Right lobe of liver (tissue), 6 donors: ENCODE results near the gene LPCAT3. TPM values are rescaled to one million over a fixed set of nuclear protein-coding genes. Genes with fewer than 3 reads are reported as not detected.

Experiments used
- ATAC-seq, 4 donors: fragments of 200-7000 bp; cut with Tn5 transposase; one replicate each; pipeline ENCODE4 v1.9.1; 2020; ENCODE audit warnings: mild to moderate bottlenecking in 4 of 4, moderate library complexity in 4 of 4
- DNase-seq, 3 donors: peaks; one replicate each; pipeline ENCODE4 v3.0.0-alpha.2; 2020
- H3K27ac ChIP-seq, 3 donors: fragments of 200-600 bp; one replicate each; pipeline ENCODE4 v1.8.0; 2022
- H3K27me3 ChIP-seq, 2 donors: fragments of 200-600 bp; one replicate each; pipeline ENCODE4 v1.8.0; 2022
- H3K36me3 ChIP-seq, 4 donors: fragments of 200-600 bp; sonication (generic) in 1 of 4; one replicate each; pipeline versions ENCODE4 v1.5.1 to v1.8.0; 2017 to 2022; ENCODE audit warnings: control low read depth in 1 of 4
- H3K4me1 ChIP-seq, 4 donors: fragments of 200-600 bp; sonication (generic) in 1 of 4; one replicate each; pipeline versions ENCODE4 v1.5.1 to v1.8.0; 2017 to 2022; ENCODE audit warnings: control low read depth in 1 of 4
- H3K4me3 ChIP-seq, 3 donors: fragments of 200-600 bp; one replicate each; pipeline ENCODE4 v1.8.0; 2022
- H3K9me3 ChIP-seq, 4 donors: fragments of 200-600 bp; sonication (generic) in 1 of 4; one replicate each; pipeline versions ENCODE4 v1.5.1 to v1.8.0; 2017 to 2022; ENCODE audit warnings: control low read depth in 1 of 4
- CTCF ChIP-seq, 4 donors: fragments of 200-600 bp in 3 of 4; fragments of 450-650 bp in 1 of 4; IDR thresholded peaks; one replicate each; pipeline versions ENCODE4 v1.5.1 to v1.8.0; 2016 to 2022; ENCODE audit warnings: antibody characterized with exemption in 4 of 4, mild to moderate bottlenecking in 2 of 4
- POLR2A ChIP-seq: fragments of 450-650 bp; IDR thresholded peaks from one replicate; pipeline ENCODE4 v1.6.1; 2017; ENCODE audit warnings: antibody characterized with exemption, mild to moderate bottlenecking
- WGBS: methylation state at CpG from one replicate; pipeline ENCODE4 v1.1.6; 2018; ENCODE audit warnings: low coverage, low lambda C conversion rate; ENCODE audit not compliant: insufficient coverage; ENCODE audit errors: missing lambda C conversion rate; 5-methylcytosine and 5-hydroxymethylcytosine counted together
- intact Hi-C, 2 donors: fragments of 100-400 bp; cut with DNase I; formaldehyde crosslinking; loops; one replicate each; pipeline versions ENCODE4 v1.11.2 to v1.14.1; 2022
- total RNA-seq, 6 experiments: library from RNA; depleted of rRNA in 2 of 6; stranded (reverse); fragments of >200 nt in 2 of 6; fragmentation: NEBNext Ultra II Directional in 3 of 6; extraction: Animal tissue kit (Norgen Biotek cat#: 25700) in 3 of 6; gene quantifications; one replicate each; pipeline versions ENCODE4 v1.1.0 to v1.2.4, GENCODE V29; 2016 to 2023
- donor health status: DM: no; HTN: yes; CAD: no.
- donor health status: DM: no; HTN: no; CAD: no.
- donor health status: DM: no; HTN: no; CAD: no.
- donor health status: DM: no; HTN: yes; CAD: no.
- donor health status: DM: no; HTN: yes; CAD: no.

The LPCAT3 gene
- total RNA-seq, 6 experiments from 2014 or later: 50.6 to 115 (median 77.5) TPM

GRCh38 chr12:7032990-7033389 is 14.7 kb upstream of the LPCAT3 start:
- H3K27ac ChIP-seq: no peak overlapping the region
- ATAC-seq (no peak), DNase-seq (no peak)
- no peak for TF ChIP-seq POLR2A
- no peak for TF ChIP-seq CTCF (IDR thresholded peaks at IDR 0.05)
- H3K4me3 ChIP-seq: no peak overlapping the region
- intact Hi-C loops: no loop called here
- no peaks in the 10 kb centered on the region for H3K4me1 ChIP-seq
- H3K27me3 ChIP-seq: no peaks in the 10 kb centered on the region
- H3K36me3 ChIP-seq: no peaks in the 10 kb centered on the region
- WGBS: 73% methylated on average over 2 of the region's 2 CpGs
- H3K9me3 ChIP-seq: no peaks in the 10 kb centered on the region

DNA sequence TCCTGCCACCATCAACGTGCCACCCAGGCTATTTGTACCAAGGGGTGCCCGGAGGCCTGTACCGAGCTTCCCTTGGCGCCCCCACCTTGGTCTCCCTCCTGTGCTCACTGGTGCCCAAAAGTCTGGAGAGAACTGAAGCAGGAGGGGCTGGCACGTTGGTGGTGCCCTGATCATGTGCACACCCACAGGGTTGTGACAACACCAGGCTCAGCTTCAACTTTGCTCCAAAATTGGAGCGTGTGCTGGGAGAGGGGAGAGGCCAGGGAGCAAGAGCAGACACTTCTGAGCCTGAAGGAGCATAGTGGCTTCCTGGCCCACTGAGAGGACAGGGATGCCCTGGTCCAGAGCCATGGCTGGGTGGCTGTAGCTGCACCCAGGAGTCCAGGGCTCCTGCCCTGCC is 13.0 kb upstream of the LPCAT3 start:
- WGBS: 70% methylated on average over 4 of the region's 6 CpGs
- H3K27ac ChIP-seq: no peak overlapping the region
- TF ChIP-seq POLR2A (no peak), CTCF (IDR thresholded peaks at IDR 0.05) (no peak)

GRCh38 chr12:7026854-7027253 is 8.6 kb upstream of the LPCAT3 start:
- ATAC-seq: no peak
- H3K9me3 ChIP-seq: no peaks in the 10 kb centered on the region
- no peaks in the 10 kb centered on the region for H3K27me3 ChIP-seq
- H3K36me3 ChIP-seq: no peaks in the 10 kb centered on the region
- H3K4me3 ChIP-seq: no peak overlapping the region
- H3K27ac ChIP-seq: no peak overlapping the region
- no peak for TF ChIP-seq POLR2A
- TF ChIP-seq CTCF (IDR thresholded peaks at IDR 0.05): no peak
- no peaks in the 10 kb centered on the region for H3K4me1 ChIP-seq
- DNase-seq: no peak
- WGBS: 100% methylated on average over 1 of the region's 1 CpG
- intact Hi-C loops: no loop called here

More for the DNA sequence above, 13.0 kb upstream of the LPCAT3 start:
- Histone ChIP-seq H3K9me3 (no peaks in the 10 kb centered on the region), H3K4me3 (no peak overlapping the region), H3K36me3 (no peaks in the 10 kb centered on the region), H3K4me1 (no peaks in the 10 kb centered on the region), H3K27me3 (no peaks in the 10 kb centered on the region)
- intact Hi-C loops: no loop called here
- no peak for DNase-seq
- ATAC-seq: peak in 1 of 4 donors; percentile 22

DNA sequence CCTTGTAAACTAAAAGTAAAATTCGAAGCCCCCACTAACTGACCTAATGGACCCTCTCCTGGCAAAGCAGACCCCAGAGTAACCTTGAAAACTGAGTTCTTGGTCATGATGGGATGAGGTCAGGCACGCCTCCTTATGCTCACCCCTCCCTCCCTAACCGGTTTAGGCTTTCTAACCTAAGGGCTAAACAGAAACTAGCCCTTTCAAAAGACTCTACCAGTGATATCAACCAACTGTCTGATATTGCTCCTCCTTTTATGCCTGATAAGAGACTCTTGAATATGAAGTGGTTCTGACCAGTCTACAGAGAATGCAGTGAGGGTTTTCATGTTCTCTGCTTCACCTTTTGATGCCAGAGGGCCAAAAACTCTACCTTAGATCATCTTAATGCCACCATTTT is 4.8 kb upstream of the LPCAT3 start:
- H3K27ac ChIP-seq: no peak overlapping the region
- WGBS: 50% methylated on average over 1 of the region's 3 CpGs
- no peak overlapping the region for H3K4me3 ChIP-seq
- no peaks in the 10 kb centered on the region for H3K9me3 ChIP-seq
- no peak for DNase-seq
- H3K27me3 ChIP-seq: no peaks in the 10 kb centered on the region
- no peaks in the 10 kb centered on the region for H3K36me3 ChIP-seq
- H3K4me1 ChIP-seq: peaks cover 0 to 6% (median 0%) of the 10 kb centered on the region in 4 donors
- ATAC-seq: no peak
- no peak for TF ChIP-seq POLR2A
- no peak for TF ChIP-seq CTCF (IDR thresholded peaks at IDR 0.05)
- intact Hi-C loops: no loop called here

DNA sequence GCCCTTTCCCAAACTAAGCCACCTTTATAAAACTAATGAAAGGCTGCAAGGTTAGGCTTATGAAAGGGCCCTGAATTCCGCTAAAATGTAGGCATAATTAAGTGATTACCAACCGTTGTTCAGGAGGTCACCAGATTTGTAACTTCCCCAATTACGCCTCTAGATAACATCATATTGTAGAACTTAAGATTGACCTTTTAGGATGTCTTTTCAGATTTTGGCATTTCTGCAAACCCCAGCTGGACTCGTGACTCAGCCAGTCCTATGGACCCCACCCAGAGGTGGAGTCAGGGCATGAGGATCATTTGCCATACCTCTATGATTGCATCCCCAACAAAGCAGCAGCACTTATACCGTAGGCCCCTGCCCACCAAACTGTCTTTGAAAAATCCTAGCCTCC is 3.7 kb upstream of the LPCAT3 start:
- Histone ChIP-seq H3K27me3 (no peaks in the 10 kb centered on the region), H3K36me3 (no peaks in the 10 kb centered on the region), H3K9me3 (no peaks in the 10 kb centered on the region), H3K4me3 (no peak overlapping the region), H3K4me1 (peaks cover 0 to 12% (median under 1%) of the 10 kb centered on the region in 4 donors), H3K27ac (no peak overlapping the region)
- intact Hi-C loops: no loop called here
- DNase-seq (no peak), ATAC-seq (no peak)
- WGBS: 72% methylated on average over 5 of the region's 5 CpGs
- TF ChIP-seq CTCF (IDR thresholded peaks at IDR 0.05): no peak
- no peak for TF ChIP-seq POLR2A
